Esophagus (tissue), 2 donors: ENCODE data around the gene METTL15. TPM values are rescaled to one million over a fixed set of nuclear protein-coding genes. Genes with fewer than 3 reads are reported as not detected.
A peak's percentile ranks its signal among the peaks of the same experiment; 100 is the strongest.

Source experiments
- H3K27ac ChIP-seq, 2 donors: one replicate each; pipeline ENCODE4 v1.5.1; 2013; ENCODE audit warnings: low read depth in 2 of 2, mild to moderate bottlenecking in 2 of 2, inconsistent platforms in 1 of 2, low read length in 1 of 2, moderate library complexity in 1 of 2
- H3K27me3 ChIP-seq, 2 donors: one replicate each; pipeline ENCODE4 v1.6.1; 2013; ENCODE audit warnings: low read length in 2 of 2, control low read depth in 1 of 2, mild to moderate bottlenecking in 1 of 2; ENCODE audit not compliant: insufficient read depth in 2 of 2, control insufficient read depth in 1 of 2
- H3K36me3 ChIP-seq, 2 donors: one replicate each; pipeline ENCODE4 v1.6.1; 2013; ENCODE audit warnings: low read length in 1 of 2; ENCODE audit not compliant: control insufficient read depth in 2 of 2, insufficient read depth in 2 of 2
- H3K4me1 ChIP-seq, 2 donors: one replicate each; pipeline ENCODE4 v1.6.1; 2013; ENCODE audit warnings: low read length in 1 of 2; ENCODE audit not compliant: control insufficient read depth in 2 of 2, insufficient read depth in 2 of 2
- H3K4me3 ChIP-seq, 2 donors: one replicate each; pipeline ENCODE4 v1.5.1; 2013; ENCODE audit warnings: low read length in 2 of 2, mild to moderate bottlenecking in 2 of 2, low read depth in 1 of 2, moderate library complexity in 1 of 2
- H3K9me3 ChIP-seq, 2 donors: one replicate each; pipeline ENCODE4 v1.6.1; 2013; ENCODE audit warnings: mild to moderate bottlenecking in 2 of 2, low read depth in 1 of 2, low read length in 1 of 2, moderate library complexity in 1 of 2; ENCODE audit not compliant: control insufficient read depth in 2 of 2, insufficient read depth in 1 of 2
- WGBS, 2 donors: extraction: QIAGEN DNeasy Blood & Tissue Kit; methylation state at CpG; one replicate each; pipeline ENCODE4 v1.1.7; 2013; 5-methylcytosine and 5-hydroxymethylcytosine counted together
- polyA plus RNA-seq, 2 donors: library from polyadenylated mRNA; stranded (reverse); fragments of 200-250 nt; gene quantifications; one replicate each; pipeline ENCODE4 v1.2.3, GENCODE V29; 2013
- donor health status: healthy with polysubstance abuse.
- donor health status: Bipolar disorder and iron deficiency.

The METTL15 gene
- polyA plus RNA-seq, 2 donors: 2.7 to 2.9 TPM

- no peaks in the 10 kb centered on the region for H3K4me1 ChIP-seq
- H3K27me3 ChIP-seq: no peaks in the 10 kb centered on the region
- H3K4me3 ChIP-seq: peak overlapping the region; percentile 55 to 88
- H3K9me3 ChIP-seq: no peaks in the 10 kb centered on the region
- H3K27ac ChIP-seq: peak overlapping the region; percentile 71 to 88
- WGBS, 2 donors: 0 to 1% methylated on average over 11 of the region's 11 CpGs
- no peaks in the 10 kb centered on the region for H3K36me3 ChIP-seq
Observed at GRCh38 chr11:28107191-28107749, 918 bp upstream of the METTL15 start.

- H3K4me1 ChIP-seq: no peaks in the 10 kb centered on the region
- no peak overlapping the region for H3K4me3 ChIP-seq
- H3K36me3 ChIP-seq: no peaks in the 10 kb centered on the region
- no peak overlapping the region for H3K27ac ChIP-seq
- 52 to 58% methylated on average over 3 of the region's 3 CpGs for WGBS, 2 donors
- no peaks in the 10 kb centered on the region for H3K27me3 ChIP-seq
- H3K9me3 ChIP-seq: no peaks in the 10 kb centered on the region
Observed at GRCh38 chr11:28108958-28109357, 770 bp downstream of the METTL15 start.

- WGBS, 2 donors: 0 to 1% methylated on average over 31 of the region's 31 CpGs
- peak overlapping the region; percentile 79 to 95 for H3K4me3 ChIP-seq
Observed at GRCh38 chr11:28110108-28110820, 2.1 kb downstream of the METTL15 start.

GRCh38 chr11:28110821-28111200 lies 2.6 kb downstream of the METTL15 start:
- H3K9me3 ChIP-seq: no peaks in the 10 kb centered on the region
- H3K27me3 ChIP-seq: no peaks in the 10 kb centered on the region
- peak overlapping the region; percentile 79 to 95 for H3K4me3 ChIP-seq
- H3K4me1 ChIP-seq: no peaks in the 10 kb centered on the region
- H3K27ac ChIP-seq: peak overlapping the region in 1 of 2 donors; percentile 85
- H3K36me3 ChIP-seq: no peaks in the 10 kb centered on the region

More at GRCh38 chr11:28110108-28110820, 2.1 kb downstream of the METTL15 start:
- Histone ChIP-seq H3K27me3 (no peaks in the 10 kb centered on the region), H3K4me1 (no peaks in the 10 kb centered on the region), H3K36me3 (no peaks in the 10 kb centered on the region), H3K27ac (peak overlapping the region; percentile 85 to 90), H3K9me3 (no peaks in the 10 kb centered on the region)

- Histone ChIP-seq H3K36me3 (no peaks in the 10 kb centered on the region), H3K4me3 (no peak overlapping the region), H3K27me3 (no peaks in the 10 kb centered on the region), H3K9me3 (no peaks in the 10 kb centered on the region), H3K4me1 (no peaks in the 10 kb centered on the region), H3K27ac (no peak overlapping the region)
- WGBS, 2 donors: 97 to 98% methylated on average over 4 of the region's 4 CpGs
Observed at GRCh38 chr11:28114116-28114515, 5.9 kb downstream of the METTL15 start.

GRCh38 chr11:28114731-28115130 lies 6.5 kb downstream of the METTL15 start:
- H3K27me3 ChIP-seq: no peaks in the 10 kb centered on the region
- H3K4me1 ChIP-seq: no peaks in the 10 kb centered on the region
- no peaks in the 10 kb centered on the region for H3K36me3 ChIP-seq
- WGBS, 2 donors: 99 to 100% methylated on average over 1 of the region's 1 CpG
- H3K4me3 ChIP-seq: no peak overlapping the region
- H3K27ac ChIP-seq: no peak overlapping the region
- H3K9me3 ChIP-seq: no peaks in the 10 kb centered on the region

GRCh38 chr11:28117712-28118111 lies 9.5 kb downstream of the METTL15 start:
- Histone ChIP-seq H3K4me3 (no peak overlapping the region), H3K27ac (no peak overlapping the region), H3K36me3 (no peaks in the 10 kb centered on the region), H3K27me3 (no peaks in the 10 kb centered on the region), H3K9me3 (no peaks in the 10 kb centered on the region), H3K4me1 (no peaks in the 10 kb centered on the region)
- WGBS, 2 donors: 94 to 97% methylated on average over 4 of the region's 4 CpGs

GRCh38 chr11:28123151-28123581 lies 15.0 kb downstream of the METTL15 start:
- no peaks in the 10 kb centered on the region for H3K4me1 ChIP-seq
- no peak overlapping the region for H3K27ac ChIP-seq
- no peak overlapping the region for H3K4me3 ChIP-seq
- WGBS, 2 donors: 84 to 92% methylated on average over 3 of the region's 3 CpGs
- H3K9me3 ChIP-seq: no peaks in the 10 kb centered on the region
- H3K36me3 ChIP-seq: peaks cover 0 to 5% of the 10 kb centered on the region in 2 donors
- H3K27me3 ChIP-seq: no peaks in the 10 kb centered on the region

- whole genome bisulfite sequencing, 2 donors: 48 to 98% methylated on average over 1 of the region's 1 CpG
Observed at GRCh38 chr11:28132548-28132947, 24.4 kb downstream of the METTL15 start.

GRCh38 chr11:28133146-28133545 lies 25.0 kb downstream of the METTL15 start:
- Histone ChIP-seq H3K27me3 (no peaks in the 10 kb centered on the region), H3K9me3 (no peaks in the 10 kb centered on the region), H3K4me1 (no peaks in the 10 kb centered on the region), H3K27ac (no peak overlapping the region), H3K4me3 (no peak overlapping the region), H3K36me3 (peaks cover 0 to 6% of the 10 kb centered on the region in 2 donors)
- WGBS, 2 donors: 97 to 99% methylated on average over 3 of the region's 3 CpGs

More at GRCh38 chr11:28132548-28132947, 24.4 kb downstream of the METTL15 start:
- no peaks in the 10 kb centered on the region for H3K4me1 ChIP-seq
- no peaks in the 10 kb centered on the region for H3K27me3 ChIP-seq
- no peak overlapping the region for H3K27ac ChIP-seq
- H3K9me3 ChIP-seq: no peaks in the 10 kb centered on the region
- H3K4me3 ChIP-seq: no peak overlapping the region
- peaks cover 0 to 6% of the 10 kb centered on the region in 2 donors for H3K36me3 ChIP-seq
